ENCODE results near the gene PERM1.
"Not testable (repeated sequence)": the region's sequence is repeated elsewhere in the genome, so short reads cannot be mapped to it uniquely, and the experiment has no call there.

The PERM1 gene

DNA sequence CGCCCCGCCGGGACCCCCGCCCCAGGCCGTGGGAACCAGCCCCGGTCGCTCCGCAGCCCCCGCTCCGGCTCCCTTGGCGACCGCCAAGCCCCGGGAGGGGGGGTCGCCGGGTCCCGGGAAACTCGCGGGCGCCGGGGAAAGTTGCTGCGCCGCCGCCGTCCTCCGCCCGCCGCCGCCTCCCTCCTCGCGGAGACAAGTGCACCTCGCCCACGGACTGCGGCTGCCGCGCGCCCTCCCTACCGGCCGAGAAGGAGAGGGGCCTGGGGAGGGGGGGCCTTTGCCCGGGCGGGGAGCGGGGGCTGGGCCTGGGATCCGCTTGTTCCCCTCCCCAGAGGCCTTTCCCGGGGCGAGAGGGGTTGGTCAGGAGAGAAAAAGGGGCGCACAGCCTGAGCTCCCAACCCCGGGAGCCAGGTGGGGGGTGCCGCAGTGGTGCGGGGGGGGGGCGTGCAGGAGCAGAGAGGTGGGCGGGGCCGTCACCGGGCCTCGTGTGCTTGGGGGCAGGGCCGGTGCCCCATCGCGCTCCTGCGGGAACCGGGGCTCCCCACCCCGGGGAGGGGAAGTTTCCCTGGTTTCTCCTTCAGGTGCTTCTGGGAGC lies 38.6 kb upstream of the PERM1 start:
- no peaks in the 10 kb centered on the region for H3K9me3 Mint-ChIP-seq (ENCODE audit: low read depth)
- no peak overlapping the region for H3K4me3 Mint-ChIP-seq
- H3K27me3 Mint-ChIP-seq: no peaks in the 10 kb centered on the region
- H3K36me3 Mint-ChIP-seq: peaks cover 2% of the 10 kb centered on the region
- peaks cover 13% of the 10 kb centered on the region for H3K4me1 Mint-ChIP-seq (ENCODE audit: low read depth)
- no peak overlapping the region for H3K27ac Mint-ChIP-seq

DNA sequence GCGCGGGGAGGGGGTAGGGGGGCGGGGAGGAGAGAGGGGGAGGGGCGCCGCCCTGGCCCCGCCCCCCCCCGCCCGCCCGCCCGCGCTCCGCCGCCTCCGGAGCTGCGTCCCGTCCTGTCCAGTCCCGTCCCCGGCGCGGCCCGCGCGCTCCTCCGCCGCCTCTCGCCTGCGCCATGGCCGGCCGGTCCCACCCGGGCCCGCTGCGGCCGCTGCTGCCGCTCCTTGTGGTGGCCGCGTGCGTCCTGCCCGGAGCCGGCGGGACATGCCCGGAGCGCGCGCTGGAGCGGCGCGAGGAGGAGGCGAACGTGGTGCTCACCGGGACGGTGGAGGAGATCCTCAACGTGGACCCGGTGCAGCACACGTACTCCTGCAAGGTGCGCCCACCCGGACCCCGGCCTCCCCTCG lies 38.1 kb upstream of the PERM1 start, which contains the start of gene AGRN:
TSS of gene AGRN (plus strand) at position 121 of the 405 bp plus-strand sequence. CDS start at position 174, 53 bp downstream.
- peaks cover 13% of the 10 kb centered on the region for H3K4me1 Mint-ChIP-seq (ENCODE audit: low read depth)

DNA sequence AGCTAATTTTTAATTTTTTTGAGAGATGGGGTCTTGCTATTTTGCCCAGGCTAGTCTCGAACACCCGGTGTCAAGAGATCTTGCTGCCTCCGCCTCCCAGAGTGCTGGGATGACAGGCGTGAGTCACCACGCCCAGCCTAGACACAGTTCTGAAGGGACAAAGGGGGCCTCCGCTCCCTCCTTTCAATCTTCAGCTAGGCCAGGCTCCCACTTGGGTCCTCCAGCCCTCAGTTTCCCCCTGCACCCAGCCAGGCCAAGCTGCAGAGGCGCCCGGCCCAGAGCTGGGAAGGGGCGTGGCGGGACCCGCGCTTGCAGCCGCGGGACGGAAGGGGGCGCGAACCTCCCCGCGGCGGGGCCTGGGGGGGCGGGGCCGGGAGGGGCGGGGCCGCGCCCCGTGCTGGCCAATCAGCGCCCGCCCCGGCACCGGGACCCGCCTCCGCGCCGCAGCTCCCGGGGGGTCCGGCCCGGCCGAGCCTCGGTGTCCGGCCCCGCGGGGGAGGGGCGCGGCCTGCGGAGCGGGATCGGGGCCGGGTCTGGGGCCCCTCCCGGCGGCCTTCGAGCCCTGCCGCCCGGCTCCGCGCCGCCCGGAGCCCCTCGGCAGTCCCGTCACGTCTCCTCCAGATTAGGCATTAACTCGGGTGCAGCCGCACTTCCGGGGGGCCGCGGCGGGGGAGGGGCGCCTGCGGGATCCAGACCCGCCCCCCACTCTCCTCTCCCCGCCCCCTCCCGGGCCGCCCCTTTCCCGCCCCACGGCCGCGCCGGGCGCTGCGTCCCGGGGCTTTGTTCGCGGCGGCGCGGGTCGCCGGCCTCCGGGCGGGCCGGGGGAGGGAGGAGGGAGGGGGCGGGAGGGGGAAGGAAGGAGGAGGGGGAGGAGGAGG lies 37.5 kb upstream of the PERM1 start:
- peak overlapping the region; percentile 73 for H3K4me3 Mint-ChIP-seq
- peaks cover 2% of the 10 kb centered on the region for H3K36me3 Mint-ChIP-seq
- peaks cover 19% of the 10 kb centered on the region for H3K4me1 Mint-ChIP-seq (ENCODE audit: low read depth)
- H3K27ac Mint-ChIP-seq: no peak overlapping the region
- no peaks in the 10 kb centered on the region for H3K27me3 Mint-ChIP-seq
- no peaks in the 10 kb centered on the region for H3K9me3 Mint-ChIP-seq (ENCODE audit: low read depth)

More for the DNA sequence above, 38.1 kb upstream of the PERM1 start, which contains the start of gene AGRN:
- Mint-ChIP-seq H3K27ac (no peak within 1 kb of the TSS), H3K27me3 (no peaks in the 10 kb centered on the region), H3K4me3 (peak within 1 kb of the TSS; percentile 73), H3K9me3 (ENCODE audit: low read depth) (no peaks in the 10 kb centered on the region), H3K36me3 (peaks cover 2% of the 10 kb centered on the region)

DNA sequence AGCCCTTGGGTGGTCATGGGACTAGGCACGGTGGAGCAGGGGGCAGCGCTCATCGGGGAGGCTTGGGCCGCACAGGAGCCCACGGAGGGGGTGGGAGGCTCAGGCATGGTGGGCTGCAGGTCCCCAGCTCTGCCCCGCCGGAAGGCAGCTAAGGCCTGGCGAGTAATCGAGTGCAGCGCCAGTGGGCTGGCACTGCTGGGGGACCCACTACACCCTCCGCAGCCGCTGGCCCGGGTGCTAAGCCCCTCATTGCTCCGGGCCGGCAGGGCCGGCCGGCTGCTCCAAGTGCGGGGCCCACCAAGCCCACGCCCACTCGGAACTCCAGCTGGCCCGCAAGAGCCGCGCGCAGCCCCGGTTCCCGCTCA lies 36.4 kb upstream of the PERM1 start:
- H3K27ac Mint-ChIP-seq, H3K4me3 Mint-ChIP-seq: not testable (repeated sequence)
- peaks cover 27% of the 10 kb centered on the region for H3K4me1 Mint-ChIP-seq (ENCODE audit: low read depth)

DNA sequence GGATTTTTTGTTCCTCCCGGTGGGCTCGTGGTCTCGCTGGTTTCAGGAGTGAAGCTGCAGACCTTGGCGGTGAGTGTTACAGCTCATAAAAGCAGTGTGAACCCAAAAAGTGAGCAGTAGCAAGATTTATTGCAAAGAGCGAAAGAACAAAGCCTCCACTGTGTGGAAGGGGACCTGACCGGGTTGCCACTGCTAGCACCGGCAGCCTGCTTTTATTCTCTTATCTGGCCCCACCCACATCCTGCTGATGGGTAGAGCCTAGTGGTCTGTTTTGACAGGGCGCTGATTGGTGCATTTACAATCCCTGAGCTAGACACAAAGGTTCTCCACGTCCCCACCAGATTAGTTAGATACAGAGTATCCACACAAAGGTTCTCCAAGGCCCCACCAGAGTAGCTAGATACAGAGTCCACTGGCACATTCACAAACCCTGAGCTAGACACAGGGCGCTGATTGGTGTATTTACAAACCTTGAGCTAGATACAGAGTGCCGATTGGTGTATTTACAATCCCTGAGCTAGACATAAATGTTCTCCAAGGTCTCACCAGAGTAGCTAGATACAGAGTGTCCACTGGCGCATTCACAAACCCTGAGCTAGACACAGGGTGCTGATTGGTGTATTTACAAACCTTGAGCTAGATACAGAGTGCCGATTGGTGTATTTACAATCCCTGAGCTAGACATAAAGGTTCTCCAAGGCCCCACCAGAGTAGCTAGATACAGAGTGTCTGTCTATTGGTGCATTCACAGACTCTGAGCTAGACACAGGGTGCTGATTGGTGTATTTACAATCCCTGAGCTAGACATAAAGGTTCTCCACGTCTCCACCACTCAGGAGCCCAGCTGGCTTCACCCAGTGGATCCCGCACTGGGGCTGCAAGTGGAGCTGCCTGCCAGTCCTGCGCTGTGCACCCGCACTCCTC lies 35.8 kb upstream of the PERM1 start:
- not testable (repeated sequence) for H3K36me3 Mint-ChIP-seq; H3K9me3 Mint-ChIP-seq (ENCODE audit: low read depth); H3K27me3 Mint-ChIP-seq; H3K27ac Mint-ChIP-seq
- H3K4me1 Mint-ChIP-seq (ENCODE audit: low read depth): peaks cover 31% of the 10 kb centered on the region
- H3K4me3 Mint-ChIP-seq: peak overlapping the region; percentile 32

More for the DNA sequence above, 36.4 kb upstream of the PERM1 start:
- H3K27me3 Mint-ChIP-seq; H3K9me3 Mint-ChIP-seq (ENCODE audit: low read depth); H3K36me3 Mint-ChIP-seq: not testable (repeated sequence)

DNA sequence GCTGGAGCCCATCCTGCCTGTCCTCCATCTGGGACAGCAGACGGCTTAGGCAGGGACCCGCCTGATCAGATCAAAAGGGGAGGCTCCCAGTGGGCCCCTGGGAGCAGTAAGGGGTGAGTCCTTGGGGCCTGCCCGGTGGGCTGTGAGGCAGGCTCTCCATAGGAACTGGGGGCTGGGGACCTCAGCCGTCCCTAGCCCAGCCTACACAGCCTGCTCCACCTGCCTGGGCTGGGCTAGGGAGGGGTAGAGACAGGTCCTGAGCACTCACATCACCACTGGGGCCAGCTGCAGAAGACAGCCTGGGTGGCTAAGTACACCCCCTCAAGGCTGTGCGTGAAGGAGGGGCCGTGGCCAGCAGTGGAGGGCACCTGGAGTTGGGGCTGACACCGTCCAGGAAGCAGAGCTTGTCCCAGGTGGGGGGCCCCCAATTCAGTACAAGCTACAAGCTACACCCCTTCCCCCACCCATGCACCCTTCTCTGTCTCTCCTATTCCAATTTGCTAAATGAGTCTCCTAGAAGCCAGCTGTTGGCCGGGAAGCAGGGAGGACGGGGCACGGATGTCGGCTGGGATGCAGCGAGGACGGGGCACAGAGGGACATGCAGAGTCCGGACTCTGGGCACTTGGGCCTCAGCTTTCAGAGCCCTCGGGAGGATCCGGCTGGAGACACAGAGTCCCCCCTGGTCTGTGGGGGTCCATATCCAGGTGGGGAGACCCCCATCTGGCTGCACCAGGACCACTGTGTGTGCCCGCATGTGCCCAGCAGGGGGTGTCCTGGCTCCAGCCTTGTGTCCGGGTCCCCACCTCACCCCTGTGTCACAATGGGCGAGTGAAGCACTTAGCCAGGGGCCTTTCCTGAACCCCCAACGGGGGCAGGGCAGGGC lies 33.1 kb upstream of the PERM1 start:
- peaks cover 32% of the 10 kb centered on the region for H3K4me1 Mint-ChIP-seq (ENCODE audit: low read depth)
- H3K9me3 Mint-ChIP-seq (ENCODE audit: low read depth): no peaks in the 10 kb centered on the region
- H3K36me3 Mint-ChIP-seq: peaks cover 2% of the 10 kb centered on the region
- H3K27ac Mint-ChIP-seq: peak overlapping the region; percentile 93
- peak overlapping the region; percentile 94 for H3K4me3 Mint-ChIP-seq
- no peaks in the 10 kb centered on the region for H3K27me3 Mint-ChIP-seq

DNA sequence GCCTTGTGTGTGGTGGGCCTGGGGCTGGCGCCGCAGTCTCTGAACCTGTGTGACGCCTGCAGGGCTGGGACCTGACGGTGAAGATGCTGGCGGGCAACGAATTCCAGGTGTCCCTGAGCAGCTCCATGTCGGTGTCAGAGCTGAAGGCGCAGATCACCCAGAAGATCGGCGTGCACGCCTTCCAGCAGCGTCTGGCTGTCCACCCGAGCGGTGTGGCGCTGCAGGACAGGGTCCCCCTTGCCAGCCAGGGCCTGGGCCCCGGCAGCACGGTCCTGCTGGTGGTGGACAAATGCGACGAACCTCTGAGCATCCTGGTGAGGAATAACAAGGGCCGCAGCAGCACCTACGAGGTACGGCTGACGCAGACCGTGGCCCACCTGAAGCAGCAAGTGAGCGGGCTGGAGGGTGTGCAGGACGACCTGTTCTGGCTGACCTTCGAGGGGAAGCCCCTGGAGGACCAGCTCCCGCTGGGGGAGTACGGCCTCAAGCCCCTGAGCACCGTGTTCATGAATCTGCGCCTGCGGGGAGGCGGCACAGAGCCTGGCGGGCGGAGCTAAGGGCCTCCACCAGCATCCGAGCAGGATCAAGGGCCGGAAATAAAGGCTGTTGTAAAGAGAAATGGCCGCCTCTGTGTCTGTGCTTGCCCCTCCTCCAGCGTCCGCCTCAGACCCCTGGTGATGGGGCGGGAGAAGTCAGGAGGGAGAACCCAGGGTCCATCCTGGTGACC lies 32.2 kb upstream of the PERM1 start:
- Mint-ChIP-seq H3K27me3 (no peaks in the 10 kb centered on the region), H3K4me1 (ENCODE audit: low read depth) (peaks cover 31% of the 10 kb centered on the region), H3K36me3 (peaks cover 2% of the 10 kb centered on the region), H3K9me3 (ENCODE audit: low read depth) (no peaks in the 10 kb centered on the region), H3K4me3 (peak overlapping the region; percentile 94), H3K27ac (peak overlapping the region; percentile 93)

DNA sequence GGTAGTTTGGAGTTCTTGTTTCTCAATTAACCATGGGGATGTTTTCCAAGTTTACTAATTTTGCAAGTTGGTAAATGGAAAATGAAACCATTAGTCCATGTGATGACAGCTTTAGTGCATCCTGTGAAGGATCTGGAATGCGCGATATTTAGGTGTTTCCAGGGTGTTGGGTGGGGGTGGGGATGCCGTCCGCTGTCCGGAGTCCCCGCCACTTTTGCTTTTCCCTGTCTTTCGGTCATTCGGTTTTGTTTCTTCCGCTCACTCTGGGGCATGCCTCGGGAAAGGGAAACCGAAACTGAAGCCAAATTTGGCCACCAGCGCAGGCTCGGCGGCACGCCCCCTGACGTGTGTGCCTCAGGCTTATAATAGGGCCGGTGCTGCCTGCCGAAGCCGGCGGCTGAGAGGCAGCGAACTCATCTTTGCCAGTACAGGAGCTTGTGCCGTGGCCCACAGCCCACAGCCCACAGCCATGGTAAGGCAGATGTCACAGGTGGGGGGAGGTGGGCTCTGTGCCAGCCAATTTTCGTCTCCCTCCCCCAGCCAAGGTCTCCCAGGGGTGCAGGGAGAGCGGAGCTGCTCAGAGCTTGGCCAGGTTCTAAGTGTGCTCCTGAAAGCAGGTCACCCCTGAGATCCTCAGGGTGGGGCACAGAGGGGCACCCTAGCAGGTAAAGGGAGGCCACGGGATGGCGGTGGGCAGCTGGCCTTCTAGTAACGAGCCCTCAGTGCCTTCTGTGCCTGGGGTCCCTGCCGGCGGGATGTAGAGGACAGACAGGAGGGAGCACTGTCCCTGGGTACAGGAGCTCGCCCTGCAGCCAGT lies 31.4 kb upstream of the PERM1 start, which contains the start of gene ISG15:
TSS of gene ISG15 (plus strand) at position 393 of the 817 bp plus-strand sequence. CDS start at position 470, 77 bp downstream.
- Mint-ChIP-seq H3K27me3 (peaks cover under 1% of the 10 kb centered on the region), H3K4me3 (peak within 1 kb of the TSS; percentile 94), H3K36me3 (peaks cover 2% of the 10 kb centered on the region), H3K27ac (peak within 1 kb of the TSS; percentile 93), H3K4me1 (ENCODE audit: low read depth) (peaks cover 30% of the 10 kb centered on the region), H3K9me3 (ENCODE audit: low read depth) (no peaks in the 10 kb centered on the region)

DNA sequence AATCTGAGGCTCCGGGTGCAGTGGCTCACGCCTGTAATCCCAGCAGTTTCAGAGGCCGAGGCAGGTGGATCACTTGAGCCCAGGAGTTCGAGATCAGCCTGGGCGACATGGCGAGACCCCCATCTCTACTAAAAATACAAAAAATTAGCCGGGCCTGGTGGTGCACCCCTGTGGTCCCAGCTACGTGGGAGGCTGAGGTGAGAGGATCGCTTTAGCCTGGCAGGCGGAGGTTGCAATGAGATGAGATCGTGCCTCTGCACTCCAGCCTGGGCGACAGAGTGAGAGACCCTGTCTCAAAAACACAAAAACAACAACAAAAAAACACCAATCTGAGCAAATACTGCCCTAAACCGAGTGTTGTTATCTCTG lies 30.8 kb upstream of the PERM1 start:
- H3K27me3 Mint-ChIP-seq; H3K36me3 Mint-ChIP-seq; H3K9me3 Mint-ChIP-seq (ENCODE audit: low read depth): not testable (repeated sequence)
- peak overlapping the region; percentile 94 for H3K4me3 Mint-ChIP-seq
- H3K4me1 Mint-ChIP-seq (ENCODE audit: low read depth): peaks cover 30% of the 10 kb centered on the region
- H3K27ac Mint-ChIP-seq: peak overlapping the region; percentile 93

DNA sequence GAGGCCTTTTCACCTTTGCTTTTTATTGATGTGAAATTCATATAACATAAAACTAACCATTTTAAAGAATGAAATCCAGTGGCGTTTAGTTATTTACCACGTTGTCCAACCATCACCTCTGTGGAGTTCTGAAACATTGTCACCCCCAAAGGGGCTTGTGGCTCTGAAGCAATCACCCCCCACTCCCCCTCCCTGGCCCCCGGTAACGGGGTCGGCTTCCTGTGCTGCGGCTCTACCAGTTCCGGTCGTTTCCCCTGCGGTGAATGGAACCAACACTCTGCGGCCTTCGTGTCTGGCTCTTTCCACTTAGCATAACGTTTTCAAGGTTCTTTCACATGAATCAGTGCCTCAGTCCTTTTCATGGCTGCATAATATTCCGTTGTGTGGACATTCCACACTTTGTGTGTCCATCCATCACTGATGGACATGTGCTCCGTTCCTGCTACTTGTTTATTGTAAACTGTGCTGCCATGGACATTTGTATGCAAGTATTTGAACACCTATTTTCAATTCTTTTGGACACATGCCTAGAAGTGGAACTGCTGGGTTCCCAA lies 29.6 kb upstream of the PERM1 start:
- Mint-ChIP-seq H3K27ac (no peak overlapping the region), H3K36me3 (no peaks in the 10 kb centered on the region), H3K9me3 (ENCODE audit: low read depth) (no peaks in the 10 kb centered on the region), H3K4me1 (ENCODE audit: low read depth) (peaks cover 24% of the 10 kb centered on the region), H3K4me3 (no peak overlapping the region), H3K27me3 (peaks cover 4% of the 10 kb centered on the region)

DNA sequence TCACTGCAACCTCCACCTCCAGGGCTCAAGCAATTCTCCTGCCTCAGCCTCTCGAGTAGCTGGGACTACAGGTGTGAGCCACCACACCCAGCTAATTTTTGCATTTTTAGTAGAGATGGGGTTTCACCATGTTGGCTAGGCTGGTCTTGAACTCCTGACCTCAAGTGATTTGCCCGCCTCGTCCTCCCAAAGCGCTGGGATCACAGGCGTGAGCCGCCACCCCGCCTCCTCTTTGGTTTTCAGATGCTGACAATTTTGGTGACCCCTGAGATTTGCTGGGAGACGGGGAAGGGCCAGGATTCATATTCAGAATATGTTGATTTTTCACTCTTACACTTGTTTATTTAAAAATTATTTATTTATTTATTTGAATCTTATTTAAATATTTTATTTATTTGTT lies 28.2 kb upstream of the PERM1 start:
- H3K4me1 Mint-ChIP-seq (ENCODE audit: low read depth): peaks cover 28% of the 10 kb centered on the region
- not testable (repeated sequence) for H3K27ac Mint-ChIP-seq; H3K27me3 Mint-ChIP-seq; H3K9me3 Mint-ChIP-seq (ENCODE audit: low read depth); H3K4me3 Mint-ChIP-seq; H3K36me3 Mint-ChIP-seq

DNA sequence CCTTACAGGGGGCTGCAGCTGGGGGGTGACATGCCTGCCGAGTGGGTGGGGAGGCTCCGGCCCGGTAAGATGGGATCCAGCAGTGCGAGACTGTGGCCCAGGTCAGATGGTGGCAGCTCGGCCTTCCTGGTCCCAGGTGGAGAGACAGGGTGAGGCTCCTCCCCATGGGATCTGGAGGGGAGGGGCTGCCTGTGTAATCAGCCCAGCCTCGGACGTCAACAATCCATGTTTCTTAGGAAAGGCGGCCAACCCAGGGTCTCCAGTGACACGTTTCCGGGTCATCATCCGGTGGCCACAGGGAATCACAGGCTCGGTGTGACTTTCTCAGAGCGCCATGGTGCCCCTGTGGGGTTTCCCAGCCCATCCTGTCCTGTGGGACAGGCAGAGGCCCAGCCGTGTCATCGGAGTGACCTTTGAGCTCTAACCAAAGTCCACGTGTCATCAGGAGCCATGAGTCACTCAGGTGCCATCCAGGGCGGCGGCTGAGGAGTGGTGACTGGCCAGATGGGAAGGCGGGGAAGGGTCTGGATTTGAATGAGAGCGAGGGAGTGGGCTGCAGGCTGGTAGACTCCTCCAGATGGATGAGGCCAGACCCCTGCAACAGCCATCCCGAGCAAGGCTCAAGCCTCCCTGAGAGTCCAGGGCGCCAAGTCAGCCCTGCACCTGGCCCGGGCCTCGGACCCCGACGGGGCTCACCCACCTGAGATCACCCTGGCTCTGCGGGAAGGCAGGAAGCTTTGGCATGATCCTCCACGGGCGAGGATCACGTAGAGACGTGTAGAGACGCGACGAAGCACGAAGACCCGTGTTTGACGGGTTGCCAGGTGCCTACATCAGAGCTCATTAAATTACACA lies 24.6 kb upstream of the PERM1 start:
- H3K4me1 Mint-ChIP-seq (ENCODE audit: low read depth): peaks cover 13% of the 10 kb centered on the region
- H3K9me3 Mint-ChIP-seq (ENCODE audit: low read depth): no peaks in the 10 kb centered on the region
- H3K36me3 Mint-ChIP-seq: no peaks in the 10 kb centered on the region
- peaks cover 12% of the 10 kb centered on the region for H3K27me3 Mint-ChIP-seq
- no peak overlapping the region for H3K4me3 Mint-ChIP-seq
- H3K27ac Mint-ChIP-seq: no peak overlapping the region

All from activated naive CD8-positive, alpha-beta T cell (primary cell).